Measurements from ENCODE around the gene LIN7B. TPM values are rescaled to one million over a fixed set of nuclear protein-coding genes. Genes with fewer than 3 reads are reported as not detected.

The LIN7B gene
- total and polyA plus RNA-seq, 2 of the 13 experiments (the other 11 are each of a cell fraction or from before 2014, with no cell fraction given): 5.3 to 7.6 TPM

DNA sequence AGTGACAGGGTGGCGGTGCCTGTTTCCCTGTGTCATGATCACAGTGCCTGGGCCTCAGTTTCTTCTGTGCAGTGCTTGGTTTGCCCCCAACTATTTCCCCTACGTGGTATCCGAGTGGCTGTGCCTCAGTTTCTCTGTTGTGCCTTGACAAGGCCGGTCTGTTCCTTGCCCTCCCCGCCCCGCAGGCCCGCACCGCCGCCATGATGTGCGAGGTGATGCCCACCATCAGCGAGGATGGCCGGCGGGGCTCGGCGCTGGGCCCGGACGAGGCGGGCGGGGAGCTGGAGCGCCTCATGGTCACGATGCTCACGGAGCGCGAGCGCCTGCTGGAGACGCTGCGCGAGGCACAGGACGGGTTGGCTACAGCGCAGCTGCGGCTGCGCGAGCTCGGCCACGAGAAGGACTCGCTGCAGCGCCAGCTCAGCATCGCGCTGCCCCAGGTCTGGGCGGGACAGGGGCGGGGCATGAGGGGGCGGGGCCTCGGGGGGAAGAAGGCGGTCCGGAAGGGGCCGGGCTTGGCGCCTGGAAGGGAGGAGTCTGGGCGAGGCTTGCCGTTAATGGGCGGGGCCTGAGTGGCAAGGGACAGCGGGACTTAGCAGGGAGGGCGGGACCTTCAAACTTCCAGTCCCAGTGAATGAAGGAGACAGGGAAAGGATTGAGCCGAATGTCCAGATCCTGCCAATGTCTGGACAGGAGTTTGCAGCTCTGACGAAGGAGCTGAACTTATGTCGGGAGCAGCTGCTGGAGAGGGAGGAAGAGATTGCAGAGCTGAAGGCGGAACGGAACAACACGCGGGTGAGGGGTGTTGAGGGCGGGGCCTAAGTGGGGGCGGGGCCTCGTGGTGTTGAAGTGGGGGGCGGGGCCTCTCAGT, 13.7 kb downstream of the LIN7B start (continued):
- TF ChIP-seq ZNF430 (CRISPR knock-in tag; IDR thresholded peaks at IDR 0.05) (peak; percentile 100), ZNF775 (CRISPR knock-in tag; IDR thresholded peaks at IDR 0.05; ENCODE audit: borderline replicate concordance) (peak; percentile 96), IKZF4 (CRISPR knock-in tag; IDR thresholded peaks at IDR 0.05; ENCODE audit: borderline replicate concordance, low read depth, not compliant biosample characterization) (peak; percentile 100), HDAC2 (CRISPR knock-in tag; IDR thresholded peaks at IDR 0.05) (peak; percentile 85), TCF7L2 (IDR thresholded peaks at IDR 0.05; ENCODE audit: low read depth, low read length) (no peak), SIX4 (CRISPR knock-in tag; IDR thresholded peaks at IDR 0.05) (peak; percentile 80; the same call in 1 of the 2 replicates), MLLT10 (CRISPR knock-in tag; IDR thresholded peaks at IDR 0.05) (no peak), HMG20B (CRISPR knock-in tag; conservative IDR thresholded peaks at IDR 0.05) (peak; percentile 87), ZNF704 (CRISPR knock-in tag; IDR thresholded peaks at IDR 0.05; ENCODE audit: borderline replicate concordance) (peak; percentile 98), ZEB1 (IDR thresholded peaks at IDR 0.05; ENCODE audit: insufficient replicate concordance, low read depth) (no peak), XBP1 (CRISPR knock-in tag; IDR thresholded peaks at IDR 0.05) (peak; percentile 87; the same call in 1 of the 2 replicates), ZNF235 (CRISPR knock-in tag; IDR thresholded peaks at IDR 0.05; ENCODE audit: borderline replicate concordance) (peak; percentile 93; the same call in 1 of the 2 replicates), RARG (CRISPR knock-in tag; IDR thresholded peaks at IDR 0.05; ENCODE audit: low read depth) (peak; percentile 94; the same call in 1 of the 2 replicates), ONECUT2 (CRISPR knock-in tag; IDR thresholded peaks at IDR 0.05) (peak; percentile 70; the same call in 1 of the 2 replicates), ZFY (CRISPR knock-in tag; IDR thresholded peaks at IDR 0.05) (peak; percentile 94), ELF3 (CRISPR knock-in tag; IDR thresholded peaks at IDR 0.05) (peak; percentile 93), ZNF577 (CRISPR knock-in tag; IDR thresholded peaks at IDR 0.05; ENCODE audit: borderline replicate concordance, low read depth) (peak; percentile 93; the same call in 1 of the 2 replicates), BHLHE40 (IDR thresholded peaks at IDR 0.05; ENCODE audit: low read length) (0 out of 2 replicates have a peak, but pooled peaks have one; percentile 13), RBAK (CRISPR knock-in tag; IDR thresholded peaks at IDR 0.05) (no peak), IKZF1 (IDR thresholded peaks at IDR 0.05) (no peak), ZNF124 (CRISPR knock-in tag; IDR thresholded peaks at IDR 0.05) (peak; percentile 92; the same call in 1 of the 2 replicates), ZNF816 (CRISPR knock-in tag; IDR thresholded peaks at IDR 0.05; ENCODE audit: borderline replicate concordance) (peak; percentile 87; the same call in 1 of the 2 replicates), ZSCAN31 (CRISPR knock-in tag; IDR thresholded peaks at IDR 0.05; ENCODE audit: low read depth) (peak; percentile 88), ESRRA (CRISPR knock-in tag; IDR thresholded peaks at IDR 0.05; ENCODE audit: low read depth) (peak; percentile 84; the same call in 1 of the 2 replicates), ZNF24 (IDR thresholded peaks at IDR 0.05) (no peak), SOX6 (IDR thresholded peaks at IDR 0.05) (no peak), SOX6 (CRISPR knock-in tag; IDR thresholded peaks at IDR 0.05) (peak; percentile 56)
- TF ChIP-seq, protein P1, sequence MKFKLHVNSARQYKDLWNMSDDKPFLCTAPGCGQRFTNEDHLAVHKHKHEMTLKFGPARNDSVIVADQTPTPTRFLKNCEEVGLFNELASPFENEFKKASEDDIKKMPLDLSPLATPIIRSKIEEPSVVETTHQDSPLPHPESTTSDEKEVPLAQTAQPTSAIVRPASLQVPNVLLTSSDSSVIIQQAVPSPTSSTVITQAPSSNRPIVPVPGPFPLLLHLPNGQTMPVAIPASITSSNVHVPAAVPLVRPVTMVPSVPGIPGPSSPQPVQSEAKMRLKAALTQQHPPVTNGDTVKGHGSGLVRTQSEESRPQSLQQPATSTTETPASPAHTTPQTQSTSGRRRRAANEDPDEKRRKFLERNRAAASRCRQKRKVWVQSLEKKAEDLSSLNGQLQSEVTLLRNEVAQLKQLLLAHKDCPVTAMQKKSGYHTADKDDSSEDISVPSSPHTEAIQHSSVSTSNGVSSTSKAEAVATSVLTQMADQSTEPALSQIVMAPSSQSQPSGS (CRISPR knock-in tag; IDR thresholded peaks at IDR 0.05): peak; percentile 82
- TF ChIP-seq, protein P2, sequence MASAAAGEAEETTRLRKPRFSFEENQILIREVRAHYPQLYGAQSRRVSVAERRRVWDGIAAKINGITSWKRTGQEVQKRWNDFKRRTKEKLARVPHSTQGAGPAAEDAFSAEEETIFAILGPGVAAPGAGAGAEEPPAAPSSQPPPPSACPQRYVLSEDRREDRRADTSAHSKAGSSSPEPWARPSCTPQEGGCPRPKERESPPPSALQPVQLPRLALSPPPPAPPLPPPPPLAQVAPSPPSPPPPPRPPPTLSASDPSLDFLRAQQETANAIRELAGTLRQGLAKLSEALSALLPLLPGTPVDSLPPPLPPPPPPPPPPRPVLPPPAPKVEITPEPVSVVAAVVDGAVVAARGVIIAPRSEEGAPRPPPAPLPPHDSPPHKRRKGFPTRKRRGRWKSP (CRISPR knock-in tag; IDR thresholded peaks at IDR 0.05): peak; percentile 93

Measured in HepG2 (cell line).